Left lung (tissue), 10 donors: ENCODE measurements around the gene ATP2C1. TPM values are rescaled to one million over a fixed set of nuclear protein-coding genes. Genes with fewer than 3 reads are reported as not detected.

Experiments
- ATAC-seq: fragments of 200-7000 bp; cut with Tn5 transposase; one replicate; pipeline ENCODE4 v1.9.1; 2020; ENCODE audit warnings: moderate library complexity
- DNase-seq, 4 donors: peaks; one replicate each; pipeline ENCODE4 v3.0.0-alpha.2; 2013 to 2020
- H3K27ac ChIP-seq, 2 donors: fragments of 200-600 bp; sonication (generic) in 1 of 2; one replicate each; pipeline versions ENCODE4 v1.5.0 to v1.8.0; 2020 to 2021
- H3K27me3 ChIP-seq, 2 donors: fragments of 200-600 bp; sonication (generic) in 1 of 2; one replicate each; pipeline versions ENCODE4 v1.5.0 to v1.8.0; 2020 to 2021
- H3K36me3 ChIP-seq, 2 donors: fragments of 200-600 bp; sonication (generic) in 1 of 2; one replicate each; pipeline versions ENCODE4 v1.5.0 to v1.8.0; 2020 to 2021
- H3K4me1 ChIP-seq, 2 donors: fragments of 200-600 bp; one replicate each; pipeline ENCODE4 v1.8.0; 2021
- H3K4me3 ChIP-seq, 2 donors: fragments of 200-600 bp; sonication (generic) in 1 of 2; one replicate each; pipeline versions ENCODE4 v1.5.0 to v1.8.0; 2020 to 2021; ENCODE audit warnings: mild to moderate bottlenecking in 1 of 2
- H3K9me3 ChIP-seq, 2 donors: fragments of 200-600 bp; sonication (generic) in 1 of 2; one replicate each; pipeline versions ENCODE4 v1.5.0 to v1.8.0; 2020 to 2021
- CTCF ChIP-seq, 2 donors: fragments of 200-600 bp; sonication (generic) in 1 of 2; IDR thresholded peaks; one replicate each; pipeline versions ENCODE4 v1.5.0 to v1.8.0; 2021; ENCODE audit warnings: antibody characterized with exemption in 2 of 2
- intact Hi-C, 2 donors: fragments of 100-400 bp; cut with DNase I; formaldehyde crosslinking; loops; one replicate each; pipeline versions ENCODE4 v1.11.2 to v1.14.2; 2022
- polyA plus RNA-seq, 6 donors: library from polyadenylated mRNA; unstranded; fragments of 120-200 nt; gene quantifications; one replicate each; pipeline ENCODE4 v1.2.1, GENCODE V29; 2013; ENCODE audit not compliant: insufficient read length in 6 of 6
- total RNA-seq, 2 donors: library from RNA; stranded (reverse); fragmentation: NEBNext Ultra II Directional; extraction: Animal tissue kit (Norgen Biotek cat#: 25700); gene quantifications; one replicate each; pipeline ENCODE4 v1.2.1, GENCODE V29; 2021
- donor health status: DM: no; HTN: yes; CAD: no.
- donor health status: DM: no; HTN: no; CAD: no.

The ATP2C1 gene
- total and polyA plus RNA-seq, 8 donors, result 113 to 161 (median 130) TPM

- Histone ChIP-seq H3K36me3 (peaks cover 0 to 59% of the 10 kb centered on the region in 2 donors), H3K4me1 (peaks cover 0 to 4% of the 10 kb centered on the region in 2 donors), H3K27ac (no peak overlapping the region), H3K4me3 (no peak overlapping the region), H3K27me3 (no peaks in the 10 kb centered on the region), H3K9me3 (no peaks in the 10 kb centered on the region)
- DNase-seq, result no peak
- TF ChIP-seq CTCF (IDR thresholded peaks at IDR 0.05), result no peak
- ATAC-seq, result no peak
- intact Hi-C loops, result no loop called here
Observed at GRCh38 chr3:131009698-131010097, 115.8 kb downstream of the ATP2C1 start.

GRCh38 chr3:131018970-131019369 is 125.1 kb downstream of the ATP2C1 start:
- no peaks in the 10 kb centered on the region for H3K27me3 ChIP-seq
- TF ChIP-seq CTCF (IDR thresholded peaks at IDR 0.05), result no peak
- H3K9me3 ChIP-seq, result no peaks in the 10 kb centered on the region
- peaks cover 0 to 23% of the 10 kb centered on the region in 2 donors for H3K4me1 ChIP-seq
- ATAC-seq (no peak), DNase-seq (no peak)
- no peak overlapping the region for H3K4me3 ChIP-seq
- H3K27ac ChIP-seq, result no peak overlapping the region
- intact Hi-C loops, result no loop called here
- peaks cover 0 to 49% of the 10 kb centered on the region in 2 donors for H3K36me3 ChIP-seq

GRCh38 chr3:131020122-131020693 is 126.3 kb downstream of the ATP2C1 start:
- intact Hi-C loops, result no loop called here
- H3K4me1 ChIP-seq, result peaks cover 2 to 34% of the 10 kb centered on the region in 2 donors
- H3K9me3 ChIP-seq, result no peaks in the 10 kb centered on the region
- peak; percentile 52 for ATAC-seq
- TF ChIP-seq CTCF (IDR thresholded peaks at IDR 0.05), result no peak
- H3K4me3 ChIP-seq, result no peak overlapping the region
- no peak overlapping the region for H3K27ac ChIP-seq
- no peak for DNase-seq
- peaks cover 0 to 37% of the 10 kb centered on the region in 2 donors for H3K36me3 ChIP-seq
- no peaks in the 10 kb centered on the region for H3K27me3 ChIP-seq

GRCh38 chr3:131025539-131025938 is 131.7 kb downstream of the ATP2C1 start:
- ATAC-seq (no peak), DNase-seq (no peak)
- Histone ChIP-seq H3K4me1 (peaks cover 9 to 41% of the 10 kb centered on the region in 2 donors), H3K36me3 (no peaks in the 10 kb centered on the region), H3K27me3 (no peaks in the 10 kb centered on the region), H3K4me3 (peak overlapping the region in 1 of 2 donors; percentile 68), H3K27ac (no peak overlapping the region), H3K9me3 (no peaks in the 10 kb centered on the region)
- TF ChIP-seq CTCF (IDR thresholded peaks at IDR 0.05), result no peak
- intact Hi-C loops, result no loop called here

- H3K27me3 ChIP-seq, result no peaks in the 10 kb centered on the region
- H3K4me3 ChIP-seq, result peak within 1 kb of the TSS; percentile 66 to 68
- no peaks in the 10 kb centered on the region for H3K36me3 ChIP-seq
- intact Hi-C loops, result no loop called here
- peaks cover 9 to 41% of the 10 kb centered on the region in 2 donors for H3K4me1 ChIP-seq
- no peaks in the 10 kb centered on the region for H3K9me3 ChIP-seq
- DNase-seq (peak; percentile 89 to 98 (median 92)), ATAC-seq (peak; percentile 99)
- peak within 1 kb of the TSS; percentile 91 to 96 for H3K27ac ChIP-seq
- TF ChIP-seq CTCF (IDR thresholded peaks at IDR 0.05), result no peak
Observed at GRCh38 chr3:131026321-131027151, 132.7 kb downstream of the ATP2C1 start, which contains the start of the genes ASTE1 and NEK11. ASTE1 (minus strand) TSS chr3:131026825; CDS start chr3:131025306, 1,519 bp downstream. NEK11 (plus strand) TSS chr3:131026877; CDS start chr3:131029709, 2,832 bp downstream.
